GM12878 (cell line): Measurements from ENCODE around the gene RPS3.

Source experiments
- BCL3 ChIP-seq: IDR thresholded peaks from 2 replicates; pipeline ENCODE4 v1.6.1; 2011; ENCODE audit warnings: borderline replicate concordance, low read depth, mild to moderate bottlenecking, moderate library complexity, low read length; ENCODE audit not compliant: insufficient read depth, poor library complexity, severe bottlenecking
- CHD2 ChIP-seq: IDR thresholded peaks from 2 replicates; pipeline ENCODE4 v1.6.1; 2011; ENCODE audit warnings: low read depth, low read length, improper control_type of control experiment, borderline replicate concordance
- ELK1 ChIP-seq: IDR thresholded peaks from 2 replicates; pipeline ENCODE4 v1.6.1; 2012; ENCODE audit warnings: low read depth, low read length, improper control_type of control experiment
- ZNF207 ChIP-seq: fragments of 450-650 bp; IDR thresholded peaks from 2 replicates; pipeline ENCODE4 v1.6.1; 2014; ENCODE audit warnings: antibody characterized with exemption, mild to moderate bottlenecking, borderline replicate concordance

- TF ChIP-seq ZNF207 = no peak
- TF ChIP-seq ELK1 = no peak
- TF ChIP-seq BCL3 = no peak
- TF ChIP-seq CHD2 = no peak
These were observed 22.6 kb downstream of the RPS3 start for GRCh38 chr11:75421902-75422247.
